CD4-positive, alpha-beta T cell (primary cell): ENCODE results near the gene MVB12A. TPM values are rescaled to one million over a fixed set of nuclear protein-coding genes. Genes with fewer than 3 reads are reported as not detected.
A peak's percentile ranks its signal among the peaks of the same experiment; 100 is the strongest.

Experiments used
- ATAC-seq: fragments of 200-7000 bp; cut with Tn5 transposase; one replicate; pipeline ENCODE4 v1.10.0; 2022; ENCODE audit warnings: mild to moderate bottlenecking; ENCODE audit not compliant: poor library complexity
- CTCF ChIA-PET: fragments of 350-600 bp; sonication (Branson Sonifier 250); formaldehyde crosslinking; loops from one replicate; lab custom pipeline; 2021; ENCODE audit warnings: antibody characterized with exemption, inconsistent platforms; lab: Charles Lee
- POLR2A ChIA-PET: fragments of 350-600 bp; sonication (Branson Sonifier 250); formaldehyde crosslinking; loops from one replicate; lab custom pipeline; 2021; ENCODE audit warnings: antibody characterized with exemption, inconsistent platforms; lab: Charles Lee
- DNase-seq, 14 experiments: peaks; one replicate each; pipeline ENCODE4 v3.0.0-alpha.2; 2013 to 2020; ENCODE audit warnings: mixed read lengths in 2 of 14
- H3K27ac ChIP-seq, 2 donors: one replicate each; pipeline versions ENCODE4 v1.5.1 to v1.7.0; 2013; ENCODE audit warnings: low read length in 2 of 2, low read depth in 1 of 2, mild to moderate bottlenecking in 1 of 2
- H3K27me3 ChIP-seq, 2 experiments: 1 replicate in 1 of 2; 2 replicates in 1 of 2; pipeline versions ENCODE4 v1.6.1 to v1.7.0; 2013; ENCODE audit warnings: low read length in 2 of 2, control low read depth in 1 of 2, mild to moderate bottlenecking in 1 of 2, moderate library complexity in 1 of 2; ENCODE audit not compliant: insufficient read depth in 2 of 2, control insufficient read depth in 1 of 2
- H3K36me3 ChIP-seq: one replicate; pipeline ENCODE4 v1.6.1; 2013; ENCODE audit warnings: low read length, control low read depth; ENCODE audit not compliant: insufficient read depth
- H3K4me1 ChIP-seq: one replicate; pipeline ENCODE4 v1.6.1; 2013; ENCODE audit warnings: low read length, control low read depth; ENCODE audit not compliant: insufficient read depth
- H3K4me3 ChIP-seq: one replicate; pipeline ENCODE4 v1.5.1; 2013; ENCODE audit warnings: mild to moderate bottlenecking, low read length, moderate library complexity
- H3K9me3 ChIP-seq, 2 experiments: 1 replicate in 1 of 2; 2 replicates in 1 of 2; pipeline versions ENCODE4 v1.6.1 to v1.7.0; 2013; ENCODE audit warnings: low read length in 2 of 2, mild to moderate bottlenecking in 2 of 2, control low read depth in 1 of 2, moderate library complexity in 1 of 2; ENCODE audit not compliant: control insufficient read depth in 1 of 2, insufficient read depth in 1 of 2
- H3K27ac Mint-ChIP-seq: one replicate; pipeline ENCODE4 v1.8.0; 2020; ENCODE audit warnings: mixed read lengths
- H3K27me3 Mint-ChIP-seq: one replicate; pipeline ENCODE4 v1.8.0; 2021; ENCODE audit warnings: mixed read lengths
- H3K36me3 Mint-ChIP-seq: one replicate; pipeline ENCODE4 v1.8.0; 2021; ENCODE audit warnings: low read depth, mixed read lengths
- H3K4me1 Mint-ChIP-seq: one replicate; pipeline ENCODE4 v1.8.0; 2021; ENCODE audit warnings: low read depth, mixed read lengths
- H3K4me3 Mint-ChIP-seq: one replicate; pipeline ENCODE4 v1.8.0; 2020; ENCODE audit warnings: mild to moderate bottlenecking, mixed read lengths
- H3K9me3 Mint-ChIP-seq: one replicate; pipeline ENCODE4 v1.8.0; 2020; ENCODE audit warnings: mixed read lengths
- intact Hi-C, 2 experiments: fragments of 100-400 bp; cut with DNase I in 1 of 2; cut with micrococcal nuclease in 1 of 2; formaldehyde crosslinking; loops; one replicate each; pipeline versions ENCODE4 v1.15.1 to v1.9.0; 2023 to 2025; cut with DNase I, micrococcal nuclease
- total RNA-seq, 174 experiments: library from RNA in 2 of 174; stranded (reverse) in 2 of 174; gene quantifications; one replicate each; pipeline ENCODE4 v1.2.3 and lab custom pipeline; 2021 to 2026
- TF ChIP-seq, protein P1 (sequence below): fragments of 200-600 bp; IDR thresholded peaks from one replicate; pipeline ENCODE4 v1.8.0; 2022; ENCODE audit warnings: antibody characterized with exemption, mild to moderate bottlenecking

Gene MVB12A
- total RNA-seq, 2 experiments from 2014 or later, result 9.8 to 10.7 TPM

GRCh38 chr19:17402982-17403855, 16.6 kb upstream of the MVB12A start:
- intact Hi-C loops, result no loop called here
- peak; percentile 66 for ATAC-seq

GRCh38 chr19:17404015-17404414, 15.8 kb upstream of the MVB12A start:
- peaks cover 41% of the 10 kb centered on the region for H3K4me1 Mint-ChIP-seq
- no peak overlapping the region for H3K27ac ChIP-seq
- H3K4me1 ChIP-seq, result peaks cover 56% of the 10 kb centered on the region
- ChIA-PET CTCF (interaction anchor here (0.6 kb wide), 1 partner anchor 62 kb away, joined by 3 read pairs; no protein-coding TSS in a partner anchor), POLR2A (interaction anchor here (1.0 to 1.9 kb wide), 4 partner anchors 11 to 137 kb away, joined by 3 to 6 read pairs (median 3); partner anchors contain the start of genes BABAM1, CCDC194 and MVB12A)
- H3K27ac Mint-ChIP-seq, result peak overlapping the region; percentile 65
- H3K27me3 Mint-ChIP-seq, result no peaks in the 10 kb centered on the region
- H3K36me3 ChIP-seq, result peaks cover 13% of the 10 kb centered on the region
- ATAC-seq (no peak), DNase-seq (peak in 1 of 14 experiments; percentile 38)
- TF ChIP-seq, protein P1, sequence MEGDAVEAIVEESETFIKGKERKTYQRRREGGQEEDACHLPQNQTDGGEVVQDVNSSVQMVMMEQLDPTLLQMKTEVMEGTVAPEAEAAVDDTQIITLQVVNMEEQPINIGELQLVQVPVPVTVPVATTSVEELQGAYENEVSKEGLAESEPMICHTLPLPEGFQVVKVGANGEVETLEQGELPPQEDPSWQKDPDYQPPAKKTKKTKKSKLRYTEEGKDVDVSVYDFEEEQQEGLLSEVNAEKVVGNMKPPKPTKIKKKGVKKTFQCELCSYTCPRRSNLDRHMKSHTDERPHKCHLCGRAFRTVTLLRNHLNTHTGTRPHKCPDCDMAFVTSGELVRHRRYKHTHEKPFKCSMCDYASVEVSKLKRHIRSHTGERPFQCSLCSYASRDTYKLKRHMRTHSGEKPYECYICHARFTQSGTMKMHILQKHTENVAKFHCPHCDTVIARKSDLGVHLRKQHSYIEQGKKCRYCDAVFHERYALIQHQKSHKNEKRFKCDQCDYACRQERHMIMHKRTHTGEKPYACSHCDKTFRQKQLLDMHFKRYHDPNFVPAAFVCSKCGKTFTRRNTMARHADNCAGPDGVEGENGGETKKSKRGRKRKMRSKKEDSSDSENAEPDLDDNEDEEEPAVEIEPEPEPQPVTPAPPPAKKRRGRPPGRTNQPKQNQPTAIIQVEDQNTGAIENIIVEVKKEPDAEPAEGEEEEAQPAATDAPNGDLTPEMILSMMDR, result no peak
- no peaks in the 10 kb centered on the region for H3K9me3 Mint-ChIP-seq
- H3K4me3 Mint-ChIP-seq, result peak overlapping the region; percentile 95
- H3K4me3 ChIP-seq, result peak overlapping the region; percentile 72
- H3K36me3 Mint-ChIP-seq, result peaks cover 5% of the 10 kb centered on the region
- no peaks in the 10 kb centered on the region for H3K27me3 ChIP-seq
- no peaks in the 10 kb centered on the region for H3K9me3 ChIP-seq
- intact Hi-C loops, result no loop called here

More at GRCh38 chr19:17402982-17403855, 16.6 kb upstream of the MVB12A start:
- H3K9me3 Mint-ChIP-seq, result no peaks in the 10 kb centered on the region
- peaks cover 41% of the 10 kb centered on the region for H3K4me1 Mint-ChIP-seq
- DNase-seq, result peak in 10 of 14 experiments; percentile 25 to 71 (median 46)
- H3K27me3 Mint-ChIP-seq, result no peaks in the 10 kb centered on the region
- H3K27ac Mint-ChIP-seq, result peak overlapping the region; percentile 65
- Histone ChIP-seq H3K36me3 (peaks cover 18% of the 10 kb centered on the region), H3K4me1 (peaks cover 49% of the 10 kb centered on the region), H3K27me3 (no peaks in the 10 kb centered on the region), H3K9me3 (no peaks in the 10 kb centered on the region), H3K27ac (no peak overlapping the region), H3K4me3 (peak overlapping the region; percentile 72)
- peak overlapping the region; percentile 95 for H3K4me3 Mint-ChIP-seq
- peaks cover 5% of the 10 kb centered on the region for H3K36me3 Mint-ChIP-seq
- ChIA-PET POLR2A (interaction anchor here (0.7 to 1.9 kb wide), 2 partner anchors 12 to 16 kb away, joined by 3 to 6 read pairs; partner anchors contain the start of gene MVB12A), CTCF (interaction anchor here (0.6 kb wide), 1 partner anchor 63 kb away, joined by 3 read pairs; no protein-coding TSS in a partner anchor)
- TF ChIP-seq, protein P1, result no peak

GRCh38 chr19:17404621-17405249, 15.1 kb upstream of the MVB12A start:
- CTCF ChIA-PET, result interaction anchor here (1.2 to 2.5 kb wide), 5 partner anchors 13 to 99 kb away, joined by 4 to 8 read pairs (median 4); partner anchors contain the start of genes MVB12A and TMEM221
- Mint-ChIP-seq H3K9me3 (no peaks in the 10 kb centered on the region), H3K27ac (peak overlapping the region; percentile 86), H3K27me3 (no peaks in the 10 kb centered on the region), H3K36me3 (peaks cover 5% of the 10 kb centered on the region), H3K4me3 (peak overlapping the region; percentile 95), H3K4me1 (peaks cover 41% of the 10 kb centered on the region)
- Histone ChIP-seq H3K4me3 (peak overlapping the region; percentile 72), H3K27ac (peak overlapping the region; percentile 18 to 78), H3K27me3 (no peaks in the 10 kb centered on the region), H3K9me3 (no peaks in the 10 kb centered on the region), H3K4me1 (peaks cover 62% of the 10 kb centered on the region), H3K36me3 (peaks cover 15% of the 10 kb centered on the region)
- intact Hi-C loops, result no loop called here
- TF ChIP-seq, protein P1, result no peak
- DNase-seq, result no peak
- ATAC-seq, result no peak
- POLR2A ChIA-PET, result interaction anchor here (1.0 to 3.0 kb wide), 7 partner anchors 11 to 138 kb away, joined by 3 to 26 read pairs (median 3); partner anchors contain the start of genes BABAM1, CCDC194, DDA1 and MVB12A
